GM20431 (cell line): Measurements from ENCODE around the gene NOP58.
"Not testable (repeated sequence)": the region's sequence is repeated elsewhere in the genome, so short reads cannot be mapped to it uniquely, and the experiment has no call there.

Source experiments
- in situ Hi-C: fragments of 300-500 bp; cut with MseI, MboI; formaldehyde crosslinking; loops from one replicate; pipeline ENCODE4 v1.15.0; 2020; ENCODE audit warnings: low sequenced_read_pairs; ENCODE audit not compliant: unreplicated experiment

NOP58 gene

DNA sequence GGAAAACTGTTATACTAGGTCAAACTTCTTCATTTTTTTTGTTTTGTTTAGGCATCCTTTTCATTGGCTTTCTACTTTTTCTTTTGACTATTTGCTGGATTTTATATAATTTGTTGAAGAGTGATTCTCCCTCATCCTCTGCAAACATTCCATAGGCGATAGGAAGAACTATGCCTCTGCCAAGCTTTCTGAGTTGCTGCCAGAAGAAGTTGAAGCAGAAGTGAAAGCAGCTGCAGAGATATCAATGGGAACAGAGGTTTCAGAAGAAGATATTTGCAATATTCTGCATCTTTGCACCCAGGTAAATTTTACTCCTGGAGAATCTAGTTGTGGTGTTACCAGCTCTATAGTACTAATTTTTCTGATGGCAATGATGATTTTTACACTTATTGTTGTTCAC, 25.4 kb downstream of the NOP58 start:
- in situ Hi-C loops = no loop called here

DNA sequence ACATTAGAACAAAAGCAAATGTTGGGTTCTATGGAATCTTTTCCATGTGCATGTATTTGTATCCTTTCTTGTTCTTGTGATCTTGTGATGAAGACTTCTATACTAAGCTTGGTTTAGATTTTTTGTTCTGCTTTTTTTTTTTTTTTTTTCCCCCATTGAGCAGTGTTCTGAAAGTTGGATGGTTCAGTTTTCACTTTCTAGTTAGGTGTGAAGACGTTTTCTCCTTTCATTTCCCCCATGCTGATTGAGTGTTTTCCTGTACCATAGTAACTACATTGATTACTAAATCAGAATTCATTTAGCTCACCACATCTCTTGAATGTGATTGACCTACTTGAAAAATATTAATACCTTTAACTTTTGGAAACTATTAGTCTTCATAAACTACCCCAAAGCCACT, 34.1 kb downstream of the NOP58 start:
- in situ Hi-C loops = no loop called here

DNA sequence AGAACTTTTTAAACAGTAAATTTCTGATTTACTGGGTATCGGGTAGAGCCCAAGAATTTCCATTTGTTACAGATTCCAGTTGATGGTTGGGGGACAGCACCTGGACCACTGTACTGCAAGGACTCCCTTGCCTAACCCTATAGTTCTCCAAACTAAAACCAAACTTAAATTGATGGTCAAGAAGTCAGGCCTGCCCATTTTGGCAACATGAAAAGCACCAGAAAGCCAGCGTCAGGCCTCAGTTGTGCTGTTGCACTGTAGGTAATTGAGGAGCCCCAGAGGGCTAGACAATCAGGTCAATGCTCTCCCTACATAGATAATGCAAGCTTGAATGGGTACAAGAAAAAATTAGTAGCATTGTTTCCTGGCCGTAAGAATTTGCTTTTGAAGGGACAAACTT, 40.5 kb downstream of the NOP58 start:
- in situ Hi-C loops = no loop called here

DNA sequence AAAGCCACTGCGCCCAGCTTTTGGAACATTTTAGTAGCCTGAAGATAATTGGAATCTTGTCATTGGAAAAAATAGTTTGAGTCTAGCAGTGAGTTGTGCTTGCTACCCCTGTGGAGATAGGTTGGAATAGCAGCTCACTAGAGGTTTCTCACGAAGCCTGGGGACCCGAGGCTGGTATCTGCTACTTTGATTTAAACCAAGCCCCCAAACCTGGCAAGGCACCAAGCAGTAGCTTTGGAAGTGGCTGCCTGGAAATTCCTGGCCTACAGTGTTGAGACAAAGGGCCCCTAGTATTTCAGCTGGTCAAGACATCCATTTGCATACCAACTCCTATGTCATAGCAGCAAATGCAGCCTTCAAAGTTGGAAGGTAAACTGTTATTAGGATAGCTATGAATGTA, 42.1 kb downstream of the NOP58 start:
- in situ Hi-C loops = no loop called here

DNA sequence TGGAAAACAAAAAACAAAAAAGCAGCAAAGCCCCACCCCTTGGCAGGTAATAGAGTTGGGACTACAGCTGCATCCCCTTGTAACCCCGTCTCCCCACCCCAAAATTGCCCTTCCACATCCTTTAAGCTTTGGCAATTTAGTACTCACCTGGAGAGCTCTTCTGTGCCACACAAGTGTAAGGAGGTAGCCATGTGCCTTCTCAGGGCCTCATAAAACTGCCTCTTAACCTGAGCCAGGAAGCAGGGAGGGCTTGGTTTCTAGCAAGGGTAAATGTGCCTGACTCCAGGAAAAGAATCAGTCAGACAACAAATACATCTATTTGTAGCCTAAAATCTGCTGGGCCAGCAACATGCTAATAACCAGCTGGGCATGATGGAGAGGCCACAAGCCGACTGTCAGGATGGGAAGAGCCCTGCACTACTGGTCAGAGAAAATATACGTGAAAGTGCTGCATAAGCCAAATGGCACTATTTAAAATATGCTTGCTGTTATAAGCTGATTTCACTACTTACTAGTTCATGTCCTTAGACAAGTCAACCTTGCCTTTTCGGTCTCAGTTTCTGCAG, 46.3 kb downstream of the NOP58 start:
- in situ Hi-C loops = no loop called here

GRCh38 chr2:202314116-202314515, 48.6 kb downstream of the NOP58 start:
- in situ Hi-C loops = no loop called here

- in situ Hi-C loops = no loop called here
Measured at GRCh38 chr2:202317080-202317857, 51.7 kb downstream of the NOP58 start.

DNA sequence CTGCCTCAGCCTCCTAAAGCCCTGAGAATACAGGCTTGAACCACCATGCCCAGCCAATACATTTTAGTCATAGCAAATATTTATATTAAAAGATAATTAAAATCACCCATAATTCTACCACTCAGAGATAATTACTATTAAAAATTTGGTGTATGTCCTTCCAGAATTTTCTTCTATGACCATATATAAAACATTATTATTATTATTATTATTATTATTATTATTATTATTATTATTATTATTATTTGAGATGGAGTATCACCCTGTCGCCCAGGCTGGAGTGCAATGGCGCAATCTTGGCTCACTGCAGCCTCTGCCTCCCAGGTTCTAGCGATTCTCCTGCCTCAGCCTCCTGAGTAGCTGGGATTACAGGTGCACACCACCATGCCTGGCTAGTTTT, 54.8 kb downstream of the NOP58 start:
- in situ Hi-C loops = not testable (repeated sequence)

DNA sequence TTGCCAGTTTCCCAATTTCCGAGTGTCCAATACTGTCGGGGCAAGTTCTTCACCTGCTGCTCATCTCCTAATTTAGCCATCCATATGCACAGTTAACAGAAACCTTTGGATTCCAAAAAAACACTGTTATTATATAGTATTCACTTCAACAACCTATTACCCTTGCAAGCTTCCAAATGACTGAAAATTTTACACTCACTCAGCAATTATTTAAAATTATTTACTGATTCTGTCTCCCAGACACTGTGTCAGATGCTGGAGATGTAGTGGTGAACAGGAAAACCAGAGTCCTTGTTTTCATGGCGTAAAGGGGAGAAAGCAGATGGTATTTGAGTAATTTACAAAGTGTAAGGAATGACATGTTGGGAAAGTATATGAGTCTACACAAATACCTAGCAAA, 56.9 kb downstream of the NOP58 start:
- in situ Hi-C loops = no loop called here

GRCh38 chr2:202327858-202328257, 62.3 kb downstream of the NOP58 start:
- in situ Hi-C loops = no loop called here

GRCh38 chr2:202335791-202336467, 70.4 kb downstream of the NOP58 start:
- in situ Hi-C loops = no loop called here

- in situ Hi-C loops = no loop called here
Measured at GRCh38 chr2:202337151-202337550, 71.6 kb downstream of the NOP58 start.

GRCh38 chr2:202337706-202338346, 72.3 kb downstream of the NOP58 start:
- in situ Hi-C loops = no loop called here

DNA sequence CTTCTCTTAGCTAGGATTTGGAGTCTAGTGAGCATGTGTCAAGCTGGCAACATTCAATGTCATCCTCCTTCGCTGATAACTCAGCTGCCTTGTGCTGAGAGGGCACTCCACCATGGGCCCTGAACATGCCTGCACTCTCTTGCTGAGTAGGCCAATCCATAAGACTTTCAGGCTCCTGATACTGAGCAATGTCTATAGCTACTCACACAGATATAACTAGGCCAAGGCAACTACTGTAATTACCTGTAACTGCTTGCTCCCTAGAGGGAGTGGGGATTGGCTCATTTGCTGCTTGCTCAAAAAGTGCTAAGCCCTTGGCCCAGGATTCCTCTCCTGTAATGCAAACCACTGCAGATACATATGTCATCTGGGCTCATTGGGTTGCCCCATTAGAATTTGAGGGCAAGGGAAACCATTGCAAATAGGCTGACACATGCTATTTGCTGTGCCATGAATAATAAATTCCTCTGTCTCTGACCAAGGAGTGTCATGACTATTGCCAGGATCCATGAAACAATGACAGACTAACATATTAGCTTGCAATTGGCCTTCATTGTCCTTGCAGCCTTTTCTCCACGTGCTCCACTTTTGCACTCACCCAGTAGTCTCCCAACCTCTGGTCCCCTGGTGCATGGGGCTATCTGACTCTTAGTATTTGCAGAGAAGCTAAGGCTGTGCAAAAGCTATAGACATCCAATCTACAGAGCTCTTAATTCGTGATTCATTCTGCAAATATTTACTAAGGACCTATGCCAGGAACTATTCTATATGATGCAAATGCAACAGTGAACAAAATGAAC, 73.7 kb downstream of the NOP58 start:
- in situ Hi-C loops = no loop called here

- in situ Hi-C loops = no loop called here
Measured at GRCh38 chr2:202344178-202344577, 78.6 kb downstream of the NOP58 start.

- in situ Hi-C loops = no loop called here
Measured at GRCh38 chr2:202346180-202346579, 80.6 kb downstream of the NOP58 start.
